Esophagus muscularis mucosa (tissue), 4 donors: ENCODE measurements around the gene HSPA12B.

Experiments
- CTCF ChIP-seq, 3 experiments: fragments of 200-600 bp in 2 of 3; fragments of 450-650 bp in 1 of 3; sonication (generic) in 2 of 3; IDR thresholded peaks; one replicate each; pipeline ENCODE4 v1.5.1; 2017 to 2019; ENCODE audit warnings: antibody characterized with exemption in 3 of 3, mild to moderate bottlenecking in 2 of 3, moderate library complexity in 1 of 3
- EP300 ChIP-seq: sonication (generic); formaldehyde crosslinking; IDR thresholded peaks from one replicate; pipeline ENCODE4 v1.6.1; 2017; ENCODE audit warnings: antibody characterized with exemption
- POLR2A ChIP-seq: fragments of 450-650 bp; IDR thresholded peaks from one replicate; pipeline ENCODE4 v1.6.1; 2017; ENCODE audit warnings: antibody characterized with exemption, moderate library complexity, mild to moderate bottlenecking, low read depth
- POLR2AphosphoS5 ChIP-seq, 2 donors: sonication (generic); formaldehyde crosslinking; IDR thresholded peaks; one replicate each; pipeline ENCODE4 v1.6.1; 2017; ENCODE audit warnings: antibody characterized with exemption in 2 of 2

GRCh38 chr20:3751675-3752385 lies 19.3 kb downstream of the HSPA12B start:
- TF ChIP-seq CTCF (IDR thresholded peaks at IDR 0.05) (no peak), POLR2A (no peak), EP300 (no peak), POLR2AphosphoS5 (IDR thresholded peaks at IDR 0.05) (no peak)
